T-helper 2 cell treated with Interferon-gamma antibody and Interleukin-4, amounts not matched to agents 5 μg/mL and 100 μg/mL, for 36 hours (primary cell): Measurements from ENCODE around the gene DYSF.

Experiments
- DNase-seq: peaks from one replicate; pipeline ENCODE4 v3.0.0; 2021; ENCODE audit warnings: low spot score
- H3K27ac Mint-ChIP-seq: one replicate; pipeline ENCODE4 v1.8.0; 2021; ENCODE audit warnings: mild to moderate bottlenecking, mixed read lengths
- H3K27me3 Mint-ChIP-seq: one replicate; pipeline ENCODE4 v1.8.0; 2021; ENCODE audit warnings: low read depth, mixed read lengths
- H3K36me3 Mint-ChIP-seq: one replicate; pipeline ENCODE4 v1.8.0; 2021; ENCODE audit warnings: low read depth, mixed read lengths
- H3K4me1 Mint-ChIP-seq: one replicate; pipeline ENCODE4 v1.8.0; 2021; ENCODE audit warnings: low read depth, mixed read lengths
- H3K4me3 Mint-ChIP-seq: one replicate; pipeline ENCODE4 v1.8.0; 2022; ENCODE audit warnings: mild to moderate bottlenecking, moderate library complexity, mixed read lengths
- H3K9me3 Mint-ChIP-seq: one replicate; pipeline ENCODE4 v1.8.0; 2021; ENCODE audit warnings: mixed read lengths

The DYSF gene

GRCh38 chr2:71604726-71605120, 151.4 kb downstream of the DYSF start:
- Mint-ChIP-seq H3K36me3 (no peaks in the 10 kb centered on the region), H3K27ac (no peak overlapping the region), H3K9me3 (no peaks in the 10 kb centered on the region), H3K27me3 (peaks cover 3% of the 10 kb centered on the region), H3K4me1 (peaks cover 12% of the 10 kb centered on the region), H3K4me3 (no peak overlapping the region)
- no peak for DNase-seq

DNA sequence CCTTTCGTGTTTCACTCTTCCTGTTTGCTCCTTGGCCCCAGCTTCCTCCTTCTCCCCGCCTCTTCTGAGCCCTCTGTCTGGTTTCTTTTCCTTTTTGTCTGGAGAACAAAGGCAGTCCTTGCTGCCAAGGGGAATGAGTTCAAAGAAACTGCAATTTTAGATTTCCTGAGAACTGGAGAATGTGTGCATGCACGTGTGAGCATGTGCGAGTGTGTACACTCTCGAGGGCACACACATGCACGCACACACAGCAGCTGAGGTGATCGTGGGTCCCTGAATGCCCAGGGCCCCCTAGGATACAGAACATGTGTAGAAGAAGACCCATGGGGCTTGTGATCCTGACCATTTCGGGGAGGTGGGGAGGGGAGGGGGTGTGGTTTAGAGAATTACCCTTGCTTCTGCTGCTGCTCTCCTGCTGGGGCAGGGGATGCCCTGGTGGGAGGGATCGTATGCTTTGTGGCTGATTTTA, 151.8 kb downstream of the DYSF start:
- Mint-ChIP-seq H3K4me3 (no peak overlapping the region), H3K4me1 (peaks cover 12% of the 10 kb centered on the region), H3K36me3 (no peaks in the 10 kb centered on the region), H3K27ac (no peak overlapping the region), H3K27me3 (peaks cover 3% of the 10 kb centered on the region), H3K9me3 (no peaks in the 10 kb centered on the region)
- no peak for DNase-seq

- H3K4me3 Mint-ChIP-seq, result no peak overlapping the region
- no peaks in the 10 kb centered on the region for H3K36me3 Mint-ChIP-seq
- H3K4me1 Mint-ChIP-seq, result peaks cover 12% of the 10 kb centered on the region
- H3K27me3 Mint-ChIP-seq, result peaks cover 3% of the 10 kb centered on the region
- H3K9me3 Mint-ChIP-seq, result no peaks in the 10 kb centered on the region
- DNase-seq, result no peak
- no peak overlapping the region for H3K27ac Mint-ChIP-seq
These were observed 152.4 kb downstream of the DYSF start for GRCh38 chr2:71605781-71606241.

- Mint-ChIP-seq H3K4me3 (no peak overlapping the region), H3K36me3 (no peaks in the 10 kb centered on the region), H3K27me3 (peaks cover 3% of the 10 kb centered on the region), H3K9me3 (no peaks in the 10 kb centered on the region), H3K4me1 (peaks cover 12% of the 10 kb centered on the region), H3K27ac (no peak overlapping the region)
- DNase-seq, result no peak
These were observed 152.9 kb downstream of the DYSF start for GRCh38 chr2:71606244-71606643.

- no peak overlapping the region for H3K27ac Mint-ChIP-seq
- no peaks in the 10 kb centered on the region for H3K9me3 Mint-ChIP-seq
- H3K36me3 Mint-ChIP-seq, result no peaks in the 10 kb centered on the region
- H3K4me1 Mint-ChIP-seq, result peaks cover 11% of the 10 kb centered on the region
- no peak overlapping the region for H3K4me3 Mint-ChIP-seq
- H3K27me3 Mint-ChIP-seq, result peaks cover 3% of the 10 kb centered on the region
- DNase-seq, result no peak
These were observed 154.0 kb downstream of the DYSF start for GRCh38 chr2:71607151-71607889.

DNA sequence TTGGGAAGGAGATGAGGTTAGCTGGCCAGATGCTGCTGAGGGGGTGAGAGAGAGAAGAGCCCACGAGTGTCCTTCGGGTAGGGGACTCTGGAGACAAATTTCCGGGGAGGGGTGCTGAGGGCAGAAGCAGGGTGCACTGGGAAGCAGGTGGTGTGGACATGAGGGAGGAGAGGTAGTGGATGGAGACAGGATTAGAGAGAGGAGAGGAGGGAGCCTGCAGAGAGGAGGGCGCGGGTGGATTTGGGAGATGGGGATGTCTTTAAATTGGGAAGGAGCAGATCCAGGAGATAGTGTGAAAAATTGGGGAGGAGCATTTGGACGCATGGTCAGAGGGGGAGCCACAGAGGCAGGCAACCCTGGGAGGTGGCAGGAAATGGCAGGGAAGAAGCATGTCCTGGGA, 154.7 kb downstream of the DYSF start:
- peaks cover 9% of the 10 kb centered on the region for H3K4me1 Mint-ChIP-seq
- H3K9me3 Mint-ChIP-seq, result no peaks in the 10 kb centered on the region
- no peak overlapping the region for H3K27ac Mint-ChIP-seq

GRCh38 chr2:71608441-71608840, 155.1 kb downstream of the DYSF start:
- Mint-ChIP-seq H3K4me1 (peaks cover 8% of the 10 kb centered on the region), H3K27me3 (peaks cover 3% of the 10 kb centered on the region), H3K36me3 (no peaks in the 10 kb centered on the region), H3K27ac (no peak overlapping the region), H3K9me3 (no peaks in the 10 kb centered on the region), H3K4me3 (no peak overlapping the region)
- DNase-seq, result no peak

More for the DNA sequence above, 154.7 kb downstream of the DYSF start:
- DNase-seq, result no peak
- Mint-ChIP-seq H3K36me3 (no peaks in the 10 kb centered on the region), H3K4me3 (no peak overlapping the region), H3K27me3 (peaks cover 3% of the 10 kb centered on the region)

DNA sequence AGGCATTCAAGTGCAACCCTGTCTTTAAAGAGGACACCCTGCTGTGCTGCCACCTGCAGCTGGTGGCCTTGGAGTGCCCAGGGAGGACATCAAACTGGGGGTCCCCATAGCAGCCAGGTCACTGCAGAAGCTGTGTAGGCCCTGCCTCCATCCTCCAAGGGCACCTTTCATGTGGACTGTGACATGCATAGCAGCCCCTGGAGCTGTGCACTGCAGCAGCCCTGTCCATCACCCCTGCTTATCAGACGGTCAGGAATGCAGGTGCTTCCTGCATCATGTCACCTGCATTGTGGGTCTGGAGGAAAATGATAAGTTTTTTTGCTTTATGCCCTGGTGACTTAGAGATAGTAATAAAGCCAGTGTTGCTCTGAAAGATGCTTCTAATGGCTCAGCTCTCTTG, 155.7 kb downstream of the DYSF start:
- H3K27me3 Mint-ChIP-seq, result peaks cover 3% of the 10 kb centered on the region
- H3K36me3 Mint-ChIP-seq, result no peaks in the 10 kb centered on the region
- no peak overlapping the region for H3K27ac Mint-ChIP-seq
- peaks cover 8% of the 10 kb centered on the region for H3K4me1 Mint-ChIP-seq
- no peaks in the 10 kb centered on the region for H3K9me3 Mint-ChIP-seq
- no peak for DNase-seq
- no peak overlapping the region for H3K4me3 Mint-ChIP-seq

DNA sequence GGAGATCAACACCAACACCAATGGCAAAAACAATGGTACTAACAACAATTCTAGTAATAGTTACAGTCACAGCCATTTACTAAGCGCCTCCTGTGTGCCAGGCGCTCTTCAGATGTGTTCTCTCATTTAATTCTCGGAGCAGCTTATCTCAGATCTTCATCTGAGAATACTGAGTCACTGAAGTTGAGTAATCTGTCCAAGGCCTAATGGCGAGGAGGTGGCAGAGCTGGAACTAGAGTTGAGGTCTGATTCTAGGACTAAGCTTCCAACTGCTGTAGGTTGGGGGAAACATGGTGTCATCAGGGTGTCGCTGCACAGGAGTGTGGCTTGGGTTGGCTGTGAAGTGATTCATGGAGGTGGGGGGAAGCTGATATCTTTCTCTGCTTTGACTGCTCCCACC, 156.1 kb downstream of the DYSF start:
- DNase-seq, result no peak
- Mint-ChIP-seq H3K27ac (no peak overlapping the region), H3K27me3 (peaks cover 3% of the 10 kb centered on the region), H3K4me3 (no peak overlapping the region), H3K36me3 (no peaks in the 10 kb centered on the region), H3K4me1 (peaks cover 5% of the 10 kb centered on the region), H3K9me3 (no peaks in the 10 kb centered on the region)

DNA sequence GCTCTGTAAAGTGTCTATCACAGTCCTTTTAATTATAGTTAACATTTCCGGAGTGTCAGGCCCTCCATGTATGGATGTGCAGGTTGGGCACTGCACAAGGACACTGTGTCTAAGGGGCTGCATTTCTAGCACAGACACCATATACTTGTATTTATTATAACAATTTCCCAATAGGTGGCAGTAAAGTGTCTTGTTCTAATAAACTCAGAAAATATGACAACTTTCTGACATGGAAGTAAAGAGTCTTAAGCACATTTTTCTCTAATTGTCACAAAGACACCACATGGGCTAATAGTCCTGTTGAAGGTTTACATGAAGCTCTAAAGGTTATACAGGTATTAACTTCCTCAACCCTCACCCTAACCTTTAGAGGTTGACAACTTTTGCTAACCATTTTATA, 156.6 kb downstream of the DYSF start:
- Mint-ChIP-seq H3K4me1 (peaks cover 3% of the 10 kb centered on the region), H3K36me3 (no peaks in the 10 kb centered on the region), H3K27ac (no peak overlapping the region), H3K9me3 (no peaks in the 10 kb centered on the region), H3K4me3 (no peak overlapping the region), H3K27me3 (peaks cover 3% of the 10 kb centered on the region)
- DNase-seq, result no peak

GRCh38 chr2:71610671-71611070, 157.3 kb downstream of the DYSF start:
- no peak for DNase-seq
- no peaks in the 10 kb centered on the region for H3K36me3 Mint-ChIP-seq
- no peak overlapping the region for H3K4me3 Mint-ChIP-seq
- H3K27me3 Mint-ChIP-seq, result no peaks in the 10 kb centered on the region
- H3K4me1 Mint-ChIP-seq, result no peaks in the 10 kb centered on the region
- no peaks in the 10 kb centered on the region for H3K9me3 Mint-ChIP-seq
- H3K27ac Mint-ChIP-seq, result no peak overlapping the region

- no peak overlapping the region for H3K27ac Mint-ChIP-seq
- H3K27me3 Mint-ChIP-seq, result no peaks in the 10 kb centered on the region
- H3K36me3 Mint-ChIP-seq, result no peaks in the 10 kb centered on the region
- no peak for DNase-seq
- no peaks in the 10 kb centered on the region for H3K9me3 Mint-ChIP-seq
- H3K4me3 Mint-ChIP-seq, result no peak overlapping the region
- no peaks in the 10 kb centered on the region for H3K4me1 Mint-ChIP-seq
These were observed 157.9 kb downstream of the DYSF start for GRCh38 chr2:71611247-71611646.

DNA sequence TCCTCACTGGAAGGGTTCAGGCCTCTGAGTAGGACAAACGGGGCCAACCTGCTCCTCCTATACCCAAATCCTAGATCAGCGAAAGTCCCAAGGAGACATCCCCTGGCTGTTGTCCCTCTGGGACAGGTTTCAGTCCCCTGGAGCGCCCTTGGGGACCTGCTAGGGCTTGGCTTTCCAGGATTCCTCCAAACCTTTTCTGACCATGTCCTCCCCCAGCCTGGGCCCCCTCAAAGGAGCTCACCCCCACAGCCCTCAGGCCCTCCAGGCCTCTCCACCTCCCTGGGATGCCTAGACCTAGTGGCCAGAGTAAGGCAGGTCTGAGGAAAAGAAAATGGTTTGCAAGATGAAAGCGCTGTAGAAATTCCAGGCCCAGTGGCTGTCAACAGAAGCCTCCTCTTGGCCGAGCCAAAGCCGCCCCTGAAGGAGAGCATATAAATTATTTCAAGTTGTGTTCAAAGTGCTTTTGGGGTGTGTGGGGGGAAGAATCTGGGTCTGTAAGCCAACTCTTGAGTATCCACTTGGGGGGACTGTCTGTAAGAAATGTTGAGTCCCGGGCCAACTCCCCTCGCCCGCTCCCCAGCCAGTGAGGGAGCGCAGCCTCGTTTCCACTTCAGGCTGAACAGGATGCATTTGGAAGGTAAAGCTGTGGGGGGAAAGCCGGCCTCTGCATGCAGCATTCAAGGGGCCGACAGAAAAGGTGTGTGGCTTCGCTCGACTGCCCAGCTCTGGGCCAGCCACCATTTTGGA, 158.6 kb downstream of the DYSF start:
- H3K4me3 Mint-ChIP-seq, result no peak overlapping the region
- H3K9me3 Mint-ChIP-seq, result no peaks in the 10 kb centered on the region
- no peak overlapping the region for H3K27ac Mint-ChIP-seq
- no peaks in the 10 kb centered on the region for H3K36me3 Mint-ChIP-seq
- no peaks in the 10 kb centered on the region for H3K27me3 Mint-ChIP-seq
- no peaks in the 10 kb centered on the region for H3K4me1 Mint-ChIP-seq
- no peak for DNase-seq

GRCh38 chr2:71612581-71613402, 159.4 kb downstream of the DYSF start:
- no peaks in the 10 kb centered on the region for H3K4me1 Mint-ChIP-seq
- no peak overlapping the region for H3K4me3 Mint-ChIP-seq
- H3K27me3 Mint-ChIP-seq, result no peaks in the 10 kb centered on the region
- H3K36me3 Mint-ChIP-seq, result no peaks in the 10 kb centered on the region
- H3K27ac Mint-ChIP-seq, result no peak overlapping the region
- no peaks in the 10 kb centered on the region for H3K9me3 Mint-ChIP-seq
- DNase-seq, result no peak
